ENCODE data around the gene OCSTAMP.

Gene OCSTAMP

DNA sequence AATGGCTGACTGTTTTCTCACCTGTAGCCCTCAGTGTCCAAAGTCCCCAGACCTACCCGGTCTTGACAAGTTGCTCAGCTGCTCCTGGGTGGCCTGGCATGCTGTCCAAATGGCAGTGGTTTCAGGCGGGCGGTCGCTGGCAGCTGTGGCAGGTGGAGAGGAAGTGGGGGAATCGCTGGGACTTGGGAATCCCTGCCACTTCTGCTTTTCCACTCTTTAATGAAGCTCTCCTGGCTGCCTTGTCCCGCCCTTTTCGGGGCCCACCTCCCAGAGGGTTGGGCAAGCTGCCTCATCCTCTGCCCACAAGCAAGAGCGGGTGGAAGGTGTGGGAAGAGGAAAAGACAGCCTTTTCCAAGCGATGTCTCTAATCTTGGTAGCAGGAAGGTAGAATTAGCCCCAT, at the start of gene OCSTAMP:
TSS of gene OCSTAMP (minus strand) at position 194 of the 400 bp plus-strand sequence. CDS start at position 100, 94 bp downstream.
- no peak for DNase-seq (ENCODE audit: low read depth in 2 of 2)

- DNase-seq (ENCODE audit: low read depth in 2 of 2): no peak
Observed at GRCh38 chr20:46599227-46599987, 49.0 kb upstream of the OCSTAMP start.

- DNase-seq (ENCODE audit: low read depth in 2 of 2): no peak
Observed at GRCh38 chr20:46595933-46596332, 45.5 kb upstream of the OCSTAMP start.

GRCh38 chr20:46594725-46595124, 44.3 kb upstream of the OCSTAMP start:
- no peak for DNase-seq (ENCODE audit: low read depth in 2 of 2)

GRCh38 chr20:46592580-46593362, 42.3 kb upstream of the OCSTAMP start:
- no peak for DNase-seq (ENCODE audit: low read depth in 2 of 2)

DNA sequence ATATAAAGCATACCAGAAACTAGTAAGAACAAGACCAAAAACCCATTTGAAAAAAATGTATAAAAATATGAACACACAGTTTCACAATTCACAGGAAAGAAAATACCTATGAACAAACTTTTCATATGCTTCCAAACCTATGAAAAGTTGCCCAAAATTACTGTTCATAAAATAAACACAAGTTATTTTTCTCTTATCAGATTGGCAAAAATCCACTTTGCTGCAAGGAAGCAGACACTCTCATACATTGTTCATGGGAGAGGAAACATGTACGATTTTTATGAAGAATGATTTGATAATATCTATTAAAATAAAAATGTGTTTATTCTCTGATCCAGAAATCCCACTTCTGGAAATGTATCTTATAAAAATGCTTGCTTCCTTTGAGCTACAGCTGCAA, 40.0 kb upstream of the OCSTAMP start:
- DNase-seq (ENCODE audit: low read depth in 2 of 2): no peak

GRCh38 chr20:46588532-46589511, 38.4 kb upstream of the OCSTAMP start:
- DNase-seq (ENCODE audit: low read depth in 2 of 2): no peak

GRCh38 chr20:46587986-46588385, 37.5 kb upstream of the OCSTAMP start:
- DNase-seq (ENCODE audit: low read depth in 2 of 2): no peak

DNA sequence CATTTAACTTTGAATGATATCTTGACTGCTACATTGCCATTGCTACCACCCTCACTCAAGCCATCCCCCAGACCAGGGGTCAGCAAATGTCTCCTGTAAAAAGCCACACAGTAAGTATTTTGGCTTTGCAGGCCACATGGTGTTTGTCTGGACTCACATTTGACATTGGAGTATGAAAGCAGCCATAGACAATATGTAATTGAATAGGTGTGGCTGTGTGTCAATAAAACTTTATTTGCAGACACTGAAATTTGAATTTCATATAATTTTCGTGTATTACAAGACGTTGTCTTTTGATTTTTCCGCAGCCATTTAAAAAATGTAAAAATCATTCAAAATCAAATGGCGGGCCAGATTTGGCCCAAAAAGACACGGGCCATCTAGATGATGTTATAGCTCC, 36.3 kb upstream of the OCSTAMP start:
- DNase-seq (ENCODE audit: low read depth in 2 of 2): no peak

DNA sequence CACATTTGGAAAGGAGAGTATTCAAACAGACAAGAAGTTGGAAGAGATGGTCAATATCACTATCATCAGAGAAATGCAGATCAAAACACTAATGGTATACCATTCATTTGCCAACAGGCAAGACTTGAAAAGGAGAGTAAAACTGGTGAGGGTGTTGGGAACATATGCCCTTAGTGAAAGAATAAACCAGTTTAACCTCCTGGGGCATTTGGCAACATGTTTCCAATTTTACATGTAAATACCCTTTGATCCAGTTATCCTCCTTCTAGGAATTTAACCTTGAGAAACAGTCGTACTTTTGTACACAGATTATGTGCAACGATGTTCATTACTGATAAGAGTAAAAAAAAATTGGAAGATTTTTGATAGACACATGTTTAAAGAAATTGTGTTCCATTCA, 34.1 kb upstream of the OCSTAMP start:
- DNase-seq (ENCODE audit: low read depth in 2 of 2): no peak

DNA sequence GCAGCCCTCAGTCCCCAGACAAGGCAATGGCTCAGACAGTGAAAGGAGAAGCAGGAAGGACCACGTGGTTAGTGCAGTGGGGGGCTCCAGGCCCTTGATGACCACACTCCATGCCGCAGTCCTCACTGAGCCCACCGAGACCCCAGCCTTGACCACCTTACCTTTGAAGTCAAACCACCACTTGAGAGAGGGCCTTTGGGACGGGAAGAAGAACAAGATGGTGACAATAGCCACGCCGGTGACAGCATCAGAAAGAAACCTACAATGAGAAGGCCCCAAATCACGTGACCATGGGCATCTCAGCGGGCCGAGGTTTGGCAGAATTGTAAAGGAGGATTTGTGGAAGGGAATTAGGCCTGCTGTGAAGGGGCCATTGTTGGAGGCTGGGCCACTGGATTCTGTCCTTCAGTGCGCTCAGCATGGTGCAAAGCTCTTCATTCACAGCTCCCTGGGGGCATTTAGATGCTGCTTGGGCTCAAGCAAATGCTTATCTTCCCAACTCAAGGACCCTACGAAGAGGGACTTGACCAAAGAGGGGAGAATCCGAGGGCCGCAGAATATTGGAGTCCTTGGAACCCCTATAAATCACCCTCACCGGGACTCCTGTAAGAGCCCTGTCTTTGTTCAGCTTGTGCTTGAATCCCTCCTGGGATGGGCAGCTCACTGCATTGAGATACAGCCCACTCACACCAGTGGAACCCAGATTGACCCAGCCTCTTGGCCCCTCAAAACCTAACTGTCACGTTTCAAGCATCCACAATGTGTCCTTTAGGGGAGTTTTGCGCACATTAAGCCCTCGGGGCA, 33.2 kb upstream of the OCSTAMP start:
- no peak for DNase-seq (ENCODE audit: low read depth in 2 of 2)

DNA sequence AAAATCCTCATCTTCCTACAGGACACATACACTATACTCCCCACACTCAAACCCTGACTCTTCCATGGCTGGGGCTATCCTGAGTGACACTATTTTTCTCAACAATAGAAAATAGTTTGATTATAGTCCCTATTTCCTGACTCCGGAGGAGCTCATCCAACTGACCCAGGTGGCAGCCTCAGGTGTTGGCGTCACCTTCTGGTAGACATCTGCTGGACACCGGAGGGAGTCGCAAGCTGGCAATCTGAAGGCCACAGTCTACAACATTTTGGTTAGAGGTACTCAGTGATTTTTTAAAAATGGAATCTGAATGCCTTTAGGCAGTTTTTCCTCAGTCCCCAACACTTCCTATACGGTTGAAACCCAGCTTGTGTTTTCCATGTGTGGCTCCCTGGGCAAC, 32.2 kb upstream of the OCSTAMP start:
- no peak for DNase-seq (ENCODE audit: low read depth in 2 of 2)

DNA sequence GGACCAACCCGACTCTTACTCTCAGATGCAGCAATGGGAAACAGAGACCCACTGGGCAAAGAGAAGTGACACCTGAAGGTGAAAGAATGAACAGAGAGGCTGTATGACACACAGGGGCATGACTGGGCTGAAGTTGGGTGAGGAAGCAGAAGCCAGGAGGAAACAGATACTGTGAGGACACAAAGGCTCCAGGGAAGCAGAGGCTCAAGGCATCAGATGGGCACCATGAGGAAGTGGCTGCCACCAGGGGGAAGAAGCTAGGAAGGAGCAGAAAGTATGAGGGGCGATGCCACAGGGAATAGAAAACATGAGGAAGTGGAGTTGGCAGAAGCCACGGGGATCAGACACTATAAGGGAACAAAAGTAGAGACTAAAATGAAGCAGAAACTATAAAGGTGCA, 30.9 kb upstream of the OCSTAMP start:
- DNase-seq (ENCODE audit: low read depth in 2 of 2): no peak

- no peak for DNase-seq (ENCODE audit: low read depth in 2 of 2)
Observed at GRCh38 chr20:46580613-46581205, 30.3 kb upstream of the OCSTAMP start.

DNA sequence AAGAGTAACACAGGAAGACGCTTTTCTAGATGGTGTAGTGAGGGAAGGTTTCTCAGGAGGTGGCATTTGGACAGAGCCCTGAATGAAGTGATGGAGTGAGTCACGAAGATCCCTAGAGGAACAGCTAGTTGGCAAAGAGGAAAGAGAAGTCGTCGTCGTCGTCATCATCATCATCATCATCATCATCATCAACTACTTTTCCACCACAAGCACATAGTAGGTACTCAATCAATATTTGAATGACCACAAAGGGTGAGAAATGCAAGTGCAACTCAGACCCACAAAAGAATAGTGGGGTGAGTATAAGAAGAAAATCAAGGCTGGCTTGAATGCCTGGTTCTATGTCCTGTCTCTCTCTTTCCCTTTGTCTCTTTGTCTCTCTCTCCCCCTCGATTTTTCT, 28.3 kb upstream of the OCSTAMP start:
- no peak for DNase-seq (ENCODE audit: low read depth in 2 of 2)

GRCh38 chr20:46576774-46577395, 26.4 kb upstream of the OCSTAMP start:
- no peak for DNase-seq (ENCODE audit: low read depth in 2 of 2)

DNA sequence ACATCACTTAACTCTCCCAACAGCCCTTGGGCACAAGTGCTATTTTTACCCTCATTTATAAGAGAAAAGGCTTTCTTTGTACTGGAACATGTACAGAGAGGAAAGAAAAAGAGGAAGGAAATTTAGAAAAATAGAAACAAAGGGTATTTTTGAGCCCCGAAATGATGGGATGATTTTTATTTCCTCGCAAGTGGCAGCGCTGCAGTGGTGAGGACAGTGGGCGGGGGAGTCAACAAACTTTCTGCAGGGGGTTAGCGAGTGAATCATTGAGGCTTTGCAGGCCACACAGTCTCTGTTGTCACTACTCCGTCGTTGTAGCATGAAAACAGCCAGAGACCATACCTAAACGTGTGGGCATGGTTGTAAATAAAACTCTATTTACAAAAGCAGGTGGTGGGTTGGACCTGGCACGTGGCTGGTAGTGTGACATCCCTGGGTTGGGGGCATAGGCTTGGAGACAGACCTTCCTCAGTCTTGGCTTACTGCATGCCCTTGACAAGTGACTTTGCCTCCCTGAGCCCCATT, 25.5 kb upstream of the OCSTAMP start:
- no peak for DNase-seq (ENCODE audit: low read depth in 2 of 2)

- DNase-seq (ENCODE audit: low read depth in 2 of 2): no peak
Observed at GRCh38 chr20:46575394-46575793, 24.9 kb upstream of the OCSTAMP start.

GRCh38 chr20:46573788-46574584, 23.5 kb upstream of the OCSTAMP start:
- no peak for DNase-seq (ENCODE audit: low read depth in 2 of 2)

All from stimulated activated CD8-positive, alpha-beta memory T cell treated with anti-CD3 and anti-CD28 coated beads, Interleukin-7, amount 100 ng/mL, for 1 hour (primary cell).